ENCODE measurements around the gene FAM131B. TPM values are rescaled to one million over a fixed set of nuclear protein-coding genes. Genes with fewer than 3 reads are reported as not detected.

The FAM131B gene
- total and polyA plus RNA-seq, 2 of the 13 experiments (the other 11 are each of a cell fraction or from before 2014, with no cell fraction given), result 0.07 TPM; not detected in 1

- TF ChIP-seq, protein P1, sequence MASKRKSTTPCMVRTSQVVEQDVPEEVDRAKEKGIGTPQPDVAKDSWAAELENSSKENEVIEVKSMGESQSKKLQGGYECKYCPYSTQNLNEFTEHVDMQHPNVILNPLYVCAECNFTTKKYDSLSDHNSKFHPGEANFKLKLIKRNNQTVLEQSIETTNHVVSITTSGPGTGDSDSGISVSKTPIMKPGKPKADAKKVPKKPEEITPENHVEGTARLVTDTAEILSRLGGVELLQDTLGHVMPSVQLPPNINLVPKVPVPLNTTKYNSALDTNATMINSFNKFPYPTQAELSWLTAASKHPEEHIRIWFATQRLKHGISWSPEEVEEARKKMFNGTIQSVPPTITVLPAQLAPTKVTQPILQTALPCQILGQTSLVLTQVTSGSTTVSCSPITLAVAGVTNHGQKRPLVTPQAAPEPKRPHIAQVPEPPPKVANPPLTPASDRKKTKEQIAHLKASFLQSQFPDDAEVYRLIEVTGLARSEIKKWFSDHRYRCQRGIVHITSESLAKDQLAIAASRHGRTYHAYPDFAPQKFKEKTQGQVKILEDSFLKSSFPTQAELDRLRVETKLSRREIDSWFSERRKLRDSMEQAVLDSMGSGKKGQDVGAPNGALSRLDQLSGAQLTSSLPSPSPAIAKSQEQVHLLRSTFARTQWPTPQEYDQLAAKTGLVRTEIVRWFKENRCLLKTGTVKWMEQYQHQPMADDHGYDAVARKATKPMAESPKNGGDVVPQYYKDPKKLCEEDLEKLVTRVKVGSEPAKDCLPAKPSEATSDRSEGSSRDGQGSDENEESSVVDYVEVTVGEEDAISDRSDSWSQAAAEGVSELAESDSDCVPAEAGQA (IDR thresholded peaks at IDR 0.05; ENCODE audit: low read depth), result no peak
- TF ChIP-seq, protein P1 (CRISPR knock-in tag; IDR thresholded peaks at IDR 0.05; ENCODE audit: borderline replicate concordance), result no peak
- TF ChIP-seq PHF20 (CRISPR knock-in tag; IDR thresholded peaks at IDR 0.05), result no peak
- no peak for TF ChIP-seq ELF3 (CRISPR knock-in tag; IDR thresholded peaks at IDR 0.05)
- no peak for TF ChIP-seq SKIL (CRISPR knock-in tag; IDR thresholded peaks at IDR 0.05; ENCODE audit: borderline replicate concordance)
- TF ChIP-seq JUNB (CRISPR knock-in tag; IDR thresholded peaks at IDR 0.05; ENCODE audit: borderline replicate concordance), result 0 out of 2 replicates have a peak, but pooled peaks have one; percentile 12
- no peak for TF ChIP-seq MIXL1 (CRISPR knock-in tag; IDR thresholded peaks at IDR 0.05)
- TF ChIP-seq ZBTB38 (CRISPR knock-in tag; IDR thresholded peaks at IDR 0.05), result peak; percentile 60; the same call in 1 of the 2 replicates
- no peak for TF ChIP-seq PLRG1 (conservative IDR thresholded peaks at IDR 0.05)
- TF ChIP-seq ZNF280B (CRISPR knock-in tag; IDR thresholded peaks at IDR 0.05; ENCODE audit: borderline replicate concordance), result no peak
- TF ChIP-seq DR1 (CRISPR knock-in tag; IDR thresholded peaks at IDR 0.05), result no peak
Observed at GRCh38 chr7:143385891-143386781, 23.6 kb upstream of the FAM131B start (continued).

Measured in HepG2 (cell line).